ENCODE measurements around the gene GPR161. TPM values are rescaled to one million over a fixed set of nuclear protein-coding genes. Genes with fewer than 3 reads are reported as not detected.

Gene GPR161
- total and polyA plus RNA-seq, 5 donors from 2014 or later, result not detected

DNA sequence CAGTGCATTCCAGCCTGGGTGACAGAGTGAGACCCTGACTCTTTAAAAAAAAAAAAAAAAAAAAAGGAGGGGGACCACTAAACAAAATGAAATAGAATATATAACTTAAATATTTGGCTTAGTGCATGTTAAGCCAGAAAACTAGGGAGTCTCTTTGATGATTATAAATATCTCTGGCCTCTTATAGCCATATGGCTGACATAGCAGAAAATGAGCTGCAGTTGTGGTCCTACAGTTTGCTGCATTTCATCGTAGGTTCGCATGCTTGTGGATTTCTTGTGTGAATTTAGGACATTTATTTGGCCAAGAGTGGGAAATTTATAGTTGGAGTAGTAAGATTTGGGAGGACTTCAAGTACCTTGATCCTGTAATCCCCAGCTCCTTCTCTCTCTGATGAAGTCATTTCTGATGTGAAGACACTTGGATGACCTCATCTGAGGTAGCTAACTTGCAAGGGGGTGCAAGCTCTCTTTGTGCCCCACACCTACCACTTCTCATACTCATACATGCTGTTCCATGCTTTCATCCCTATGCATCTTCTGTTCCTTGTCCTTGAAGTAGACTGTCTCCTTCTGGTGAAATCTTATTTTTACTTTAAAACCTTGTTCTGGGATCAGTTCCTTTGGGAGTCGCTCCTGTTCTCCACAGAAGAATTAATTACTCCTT is 35.7 kb upstream of the GPR161 start:
- H3K4me3 Mint-ChIP-seq, result peak overlapping the region in 1 of 4 donors; percentile 52
- no peaks in the 10 kb centered on the region for H3K9me3 ChIP-seq (ENCODE audit: control insufficient read depth in 2 of 2, low read length in 2 of 2)
- H3K36me3 ChIP-seq (ENCODE audit: control insufficient read depth, insufficient read depth, low read length), result no peaks in the 10 kb centered on the region
- H3K4me3 ChIP-seq (ENCODE audit: low read depth, low read length), result no peak overlapping the region
- H3K9me3 Mint-ChIP-seq, result peaks cover 0 to 3% (median 0%) of the 10 kb centered on the region in 7 donors
- ATAC-seq (ENCODE audit: low read depth in 2 of 2) (no peak), DNase-seq (no peak)
- H3K4me1 ChIP-seq (ENCODE audit: control insufficient read depth, insufficient read depth, low read length, poor library complexity, severe bottlenecking), result no peaks in the 10 kb centered on the region
- H3K27ac Mint-ChIP-seq, result no peak overlapping the region
- no peak overlapping the region for H3K27ac ChIP-seq (ENCODE audit: insufficient read depth, low read length, poor library complexity, severe bottlenecking)
- no peaks in the 10 kb centered on the region for H3K36me3 Mint-ChIP-seq
- H3K4me1 Mint-ChIP-seq, result no peaks in the 10 kb centered on the region
- peaks cover 21% of the 10 kb centered on the region for H3K27me3 Mint-ChIP-seq
- peaks cover 4% of the 10 kb centered on the region for H3K27me3 ChIP-seq (ENCODE audit: control insufficient read depth, insufficient read depth, low read length)

DNA sequence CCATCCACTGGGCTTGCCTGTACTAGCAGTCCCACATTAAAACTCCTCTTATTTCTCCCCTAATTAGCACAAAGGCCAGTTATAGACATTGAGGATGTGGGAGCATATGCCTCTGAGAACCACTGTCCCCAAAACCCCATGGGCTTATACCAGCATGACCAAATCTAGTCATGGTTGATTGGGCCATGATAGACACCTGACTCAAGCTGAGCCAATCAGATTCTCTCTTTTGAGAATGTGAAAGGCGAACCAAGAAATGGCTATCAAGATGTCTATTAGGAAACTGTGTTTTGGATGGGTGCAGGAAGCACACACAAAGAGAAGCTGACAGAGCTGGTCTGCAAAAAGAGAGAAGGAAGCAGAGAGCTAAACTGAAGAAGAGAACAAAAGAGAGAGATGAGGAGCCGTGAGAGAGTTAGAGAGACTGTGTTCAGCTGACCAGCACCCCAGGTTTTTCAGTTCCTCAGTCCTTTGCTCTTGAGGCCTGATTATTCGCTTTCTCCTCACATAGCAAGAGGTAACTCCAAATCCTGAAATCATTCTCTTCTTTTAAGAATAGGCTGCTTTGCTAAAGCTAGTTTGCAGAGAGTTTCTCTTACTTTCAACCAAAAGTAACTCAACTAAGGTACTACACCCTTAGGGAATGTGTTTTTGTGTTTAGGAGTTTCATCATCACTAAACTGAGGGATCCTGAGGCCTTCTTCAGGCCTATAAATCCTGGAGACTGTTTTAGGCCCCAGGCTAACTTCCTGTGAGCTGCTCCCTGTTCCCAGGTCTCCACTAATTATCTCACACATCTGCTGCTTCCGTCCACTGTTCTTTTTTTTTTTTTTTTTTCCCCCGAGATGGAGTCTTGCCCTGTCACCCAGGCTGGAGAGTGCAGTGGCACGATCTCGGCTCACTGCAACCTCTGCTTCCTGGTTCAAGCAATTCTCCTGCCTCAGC is 34.1 kb upstream of the GPR161 start:
- DNase-seq, result no peak
- no peaks in the 10 kb centered on the region for H3K36me3 ChIP-seq (ENCODE audit: control insufficient read depth, insufficient read depth, low read length)
- no peak for ATAC-seq (ENCODE audit: low read depth in 2 of 2)
- Mint-ChIP-seq H3K9me3 (peaks cover 0 to 3% (median 0%) of the 10 kb centered on the region in 7 donors), H3K4me3 (peak overlapping the region in 1 of 4 donors; percentile 19), H3K36me3 (no peaks in the 10 kb centered on the region), H3K27ac (no peak overlapping the region), H3K27me3 (peaks cover 21% of the 10 kb centered on the region), H3K4me1 (no peaks in the 10 kb centered on the region)
- H3K4me3 ChIP-seq (ENCODE audit: low read depth, low read length), result no peak overlapping the region
- no peak overlapping the region for H3K27ac ChIP-seq (ENCODE audit: insufficient read depth, low read length, poor library complexity, severe bottlenecking)
- H3K4me1 ChIP-seq (ENCODE audit: control insufficient read depth, insufficient read depth, low read length, poor library complexity, severe bottlenecking), result no peaks in the 10 kb centered on the region
- peaks cover 4% of the 10 kb centered on the region for H3K27me3 ChIP-seq (ENCODE audit: control insufficient read depth, insufficient read depth, low read length)
- H3K9me3 ChIP-seq (ENCODE audit: control insufficient read depth in 2 of 2, low read length in 2 of 2), result no peaks in the 10 kb centered on the region

DNA sequence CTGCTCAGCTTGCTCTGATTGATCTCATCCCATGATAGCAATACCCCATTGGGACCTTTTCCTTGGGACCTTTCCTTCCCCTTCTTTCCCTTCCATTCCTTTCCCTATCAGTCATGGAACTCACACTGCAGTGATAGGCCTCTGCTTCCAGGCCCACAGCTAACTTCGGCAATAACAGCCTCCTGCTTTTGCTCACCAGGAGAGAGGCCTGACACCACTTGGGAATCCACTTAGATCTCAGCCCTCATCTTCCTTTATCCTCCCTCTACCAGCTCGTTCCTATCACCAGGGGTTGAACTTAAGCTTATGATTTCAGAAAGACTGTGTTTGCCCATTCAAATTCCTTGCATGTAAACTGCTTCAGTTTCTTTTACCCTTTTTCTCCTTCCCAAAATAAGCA is 31.1 kb upstream of the GPR161 start:
- Histone ChIP-seq H3K36me3 (ENCODE audit: control insufficient read depth, insufficient read depth, low read length) (no peaks in the 10 kb centered on the region), H3K4me1 (ENCODE audit: control insufficient read depth, insufficient read depth, low read length, poor library complexity, severe bottlenecking) (no peaks in the 10 kb centered on the region), H3K27me3 (ENCODE audit: control insufficient read depth, insufficient read depth, low read length) (peaks cover 5% of the 10 kb centered on the region), H3K9me3 (ENCODE audit: control insufficient read depth in 2 of 2, low read length in 2 of 2) (peaks cover 0 to 2% of the 10 kb centered on the region in 2 experiments), H3K27ac (ENCODE audit: insufficient read depth, low read length, poor library complexity, severe bottlenecking) (no peak overlapping the region), H3K4me3 (ENCODE audit: low read depth, low read length) (no peak overlapping the region)
- Mint-ChIP-seq H3K27ac (no peak overlapping the region), H3K4me1 (no peaks in the 10 kb centered on the region), H3K27me3 (peaks cover 12% of the 10 kb centered on the region), H3K9me3 (peaks cover 0 to 6% (median 0%) of the 10 kb centered on the region in 7 donors), H3K36me3 (no peaks in the 10 kb centered on the region), H3K4me3 (no peak overlapping the region)
- DNase-seq (no peak), ATAC-seq (ENCODE audit: low read depth in 2 of 2) (no peak)

DNA sequence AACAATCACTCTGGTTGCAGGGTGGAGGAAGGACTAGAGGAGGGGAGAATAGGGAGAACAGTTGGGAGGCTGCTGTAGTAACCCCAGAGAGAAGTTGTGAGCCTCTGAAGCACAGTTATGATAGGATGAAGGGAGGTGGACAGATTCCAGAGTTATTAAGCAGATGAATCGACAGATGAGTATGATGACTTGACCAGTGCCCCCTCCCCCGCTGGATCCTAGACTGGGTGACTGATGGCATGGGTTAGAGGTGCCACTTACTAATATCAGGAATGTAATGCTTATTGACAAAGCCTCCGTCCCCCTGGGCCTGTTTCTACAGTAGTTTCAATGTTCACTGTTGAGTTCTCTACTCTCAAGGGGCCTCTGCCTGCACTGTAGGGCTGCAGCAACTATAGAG is 28.0 kb upstream of the GPR161 start:
- ATAC-seq (ENCODE audit: low read depth in 2 of 2), result no peak

DNA sequence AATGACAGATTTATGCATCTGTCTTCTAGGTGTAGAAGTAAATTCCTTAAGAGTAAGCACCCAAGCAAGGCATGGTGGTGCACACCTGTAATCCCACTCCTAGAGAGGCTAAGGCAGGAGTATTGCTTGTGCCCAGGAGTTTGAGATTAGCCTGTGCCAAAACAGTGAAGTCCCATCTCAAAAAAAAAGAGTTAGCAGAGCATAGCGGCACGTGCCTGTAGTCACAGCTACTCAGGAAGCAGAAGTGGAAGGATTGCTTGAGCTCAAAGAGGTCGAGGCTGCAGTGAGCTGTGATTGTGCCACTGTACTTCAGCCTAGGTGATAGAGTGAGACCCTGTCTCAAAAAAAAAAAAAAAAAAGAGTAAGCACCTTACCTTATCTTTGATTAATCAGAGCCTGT is 26.9 kb upstream of the GPR161 start:
- Mint-ChIP-seq H3K36me3 (no peaks in the 10 kb centered on the region), H3K4me1 (no peaks in the 10 kb centered on the region), H3K4me3 (no peak overlapping the region), H3K9me3 (peaks cover 2 to 18% (median 11%) of the 10 kb centered on the region in 7 donors), H3K27ac (no peak overlapping the region), H3K27me3 (peaks cover 15% of the 10 kb centered on the region)
- H3K4me1 ChIP-seq (ENCODE audit: control insufficient read depth, insufficient read depth, low read length, poor library complexity, severe bottlenecking), result no peaks in the 10 kb centered on the region
- H3K9me3 ChIP-seq (ENCODE audit: control insufficient read depth in 2 of 2, low read length in 2 of 2), result peaks cover 18% of the 10 kb centered on the region in 2 experiments
- H3K27me3 ChIP-seq (ENCODE audit: control insufficient read depth, insufficient read depth, low read length), result peaks cover 7% of the 10 kb centered on the region
- ATAC-seq (ENCODE audit: low read depth in 2 of 2) (no peak), DNase-seq (no peak)
- no peak overlapping the region for H3K27ac ChIP-seq (ENCODE audit: insufficient read depth, low read length, poor library complexity, severe bottlenecking)
- no peaks in the 10 kb centered on the region for H3K36me3 ChIP-seq (ENCODE audit: control insufficient read depth, insufficient read depth, low read length)
- no peak overlapping the region for H3K4me3 ChIP-seq (ENCODE audit: low read depth, low read length)

More for the DNA sequence above, 28.0 kb upstream of the GPR161 start:
- no peak overlapping the region for H3K27ac ChIP-seq (ENCODE audit: insufficient read depth, low read length, poor library complexity, severe bottlenecking)
- no peak for DNase-seq
- Mint-ChIP-seq H3K4me1 (no peaks in the 10 kb centered on the region), H3K4me3 (no peak overlapping the region), H3K27me3 (peaks cover 17% of the 10 kb centered on the region), H3K27ac (no peak overlapping the region), H3K9me3 (peaks cover 0 to 14% (median 8%) of the 10 kb centered on the region in 7 donors), H3K36me3 (no peaks in the 10 kb centered on the region)
- H3K36me3 ChIP-seq (ENCODE audit: control insufficient read depth, insufficient read depth, low read length), result no peaks in the 10 kb centered on the region
- no peaks in the 10 kb centered on the region for H3K4me1 ChIP-seq (ENCODE audit: control insufficient read depth, insufficient read depth, low read length, poor library complexity, severe bottlenecking)
- no peak overlapping the region for H3K4me3 ChIP-seq (ENCODE audit: low read depth, low read length)
- peaks cover 7% of the 10 kb centered on the region for H3K27me3 ChIP-seq (ENCODE audit: control insufficient read depth, insufficient read depth, low read length)
- H3K9me3 ChIP-seq (ENCODE audit: control insufficient read depth in 2 of 2, low read length in 2 of 2), result peaks cover 12 to 14% of the 10 kb centered on the region in 2 experiments

DNA sequence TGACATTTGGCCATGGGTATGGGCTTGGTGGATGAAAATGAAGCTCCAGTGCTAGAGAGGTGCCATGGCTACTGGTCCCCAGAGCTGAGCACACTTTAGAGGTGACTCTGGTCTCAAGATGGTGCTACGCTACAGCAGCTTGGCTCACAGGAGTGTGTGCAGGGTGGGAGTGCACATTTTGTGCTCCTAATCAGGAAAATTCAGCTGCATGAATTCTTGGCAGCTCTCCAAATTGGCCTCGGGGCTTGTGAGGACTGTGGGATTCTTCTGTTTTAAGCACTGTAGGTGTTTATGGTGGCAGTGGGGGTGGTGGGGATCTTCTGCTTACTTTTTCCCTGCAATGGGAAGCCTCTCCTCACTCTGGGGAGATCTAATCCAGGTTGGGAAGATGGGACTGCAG is 24.7 kb upstream of the GPR161 start:
- Histone ChIP-seq H3K4me3 (ENCODE audit: low read depth, low read length) (no peak overlapping the region), H3K36me3 (ENCODE audit: control insufficient read depth, insufficient read depth, low read length) (no peaks in the 10 kb centered on the region), H3K9me3 (ENCODE audit: control insufficient read depth in 2 of 2, low read length in 2 of 2) (peaks cover 18 to 29% of the 10 kb centered on the region in 2 experiments), H3K27me3 (ENCODE audit: control insufficient read depth, insufficient read depth, low read length) (peaks cover 15% of the 10 kb centered on the region), H3K27ac (ENCODE audit: insufficient read depth, low read length, poor library complexity, severe bottlenecking) (no peak overlapping the region), H3K4me1 (ENCODE audit: control insufficient read depth, insufficient read depth, low read length, poor library complexity, severe bottlenecking) (no peaks in the 10 kb centered on the region)
- no peak overlapping the region for H3K27ac Mint-ChIP-seq
- H3K4me1 Mint-ChIP-seq, result no peaks in the 10 kb centered on the region
- peaks cover 3 to 31% (median 18%) of the 10 kb centered on the region in 7 donors for H3K9me3 Mint-ChIP-seq
- no peaks in the 10 kb centered on the region for H3K36me3 Mint-ChIP-seq
- ATAC-seq (ENCODE audit: low read depth in 2 of 2) (no peak), DNase-seq (no peak)
- H3K4me3 Mint-ChIP-seq, result no peak overlapping the region
- H3K27me3 Mint-ChIP-seq, result peaks cover 19% of the 10 kb centered on the region

DNA sequence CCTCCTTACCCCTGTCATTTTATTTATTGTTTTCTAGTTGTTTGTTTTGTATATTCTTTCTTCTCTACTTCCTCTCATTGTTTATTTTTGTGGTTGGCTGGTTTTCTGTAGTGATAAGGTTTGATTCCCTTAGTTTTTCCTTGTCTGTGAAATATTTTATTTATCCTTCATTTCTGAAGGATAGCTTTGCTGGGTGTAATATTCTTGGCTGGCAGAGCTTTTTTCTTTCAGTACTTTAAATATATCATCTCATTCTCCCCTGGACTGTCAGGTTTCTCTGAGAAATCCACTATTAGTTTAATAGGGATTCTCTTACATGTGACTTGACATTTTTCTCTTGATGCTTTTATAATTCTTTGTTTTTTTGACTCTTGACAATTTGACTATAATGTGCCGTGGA is 23.2 kb upstream of the GPR161 start:
- no peak overlapping the region for H3K27ac Mint-ChIP-seq
- H3K9me3 Mint-ChIP-seq, result peaks cover 4 to 34% (median 18%) of the 10 kb centered on the region in 7 donors

More for the DNA sequence above, 23.2 kb upstream of the GPR161 start:
- Histone ChIP-seq H3K27ac (ENCODE audit: insufficient read depth, low read length, poor library complexity, severe bottlenecking) (no peak overlapping the region), H3K4me1 (ENCODE audit: control insufficient read depth, insufficient read depth, low read length, poor library complexity, severe bottlenecking) (no peaks in the 10 kb centered on the region), H3K4me3 (ENCODE audit: low read depth, low read length) (no peak overlapping the region), H3K9me3 (ENCODE audit: control insufficient read depth in 2 of 2, low read length in 2 of 2) (peaks cover 18 to 29% of the 10 kb centered on the region in 2 experiments), H3K27me3 (ENCODE audit: control insufficient read depth, insufficient read depth, low read length) (peaks cover 14% of the 10 kb centered on the region), H3K36me3 (ENCODE audit: control insufficient read depth, insufficient read depth, low read length) (no peaks in the 10 kb centered on the region)
- DNase-seq, result no peak
- Mint-ChIP-seq H3K4me3 (no peak overlapping the region), H3K27me3 (peaks cover 31% of the 10 kb centered on the region), H3K36me3 (no peaks in the 10 kb centered on the region), H3K4me1 (no peaks in the 10 kb centered on the region)
- no peak for ATAC-seq (ENCODE audit: low read depth in 2 of 2)

All from CD4-positive, CD25-positive, alpha-beta regulatory T cell (primary cell).